Testis (tissue), 3 donors: ENCODE data around the gene MYO7B. TPM values are rescaled to one million over a fixed set of nuclear protein-coding genes. Genes with fewer than 3 reads are reported as not detected.
"Not testable (repeated sequence)": the region's sequence is repeated elsewhere in the genome, so short reads cannot be mapped to it uniquely, and the experiment has no call there.

Source experiments
- DNase-seq: peaks from one replicate; pipeline ENCODE4 v3.0.0-alpha.2; 2019
- H3K27ac ChIP-seq, 2 donors: fragments of 200-600 bp; sonication (generic); one replicate each; pipeline ENCODE4 v1.5.1; 2019
- H3K27me3 ChIP-seq: fragments of 200-600 bp; sonication (generic); one replicate; pipeline ENCODE4 v1.5.1; 2019
- H3K36me3 ChIP-seq: fragments of 200-600 bp; sonication (generic); one replicate; pipeline ENCODE4 v1.5.1; 2017; ENCODE audit warnings: low read depth; ENCODE audit errors: missing control alignments
- H3K4me1 ChIP-seq: fragments of 200-600 bp; sonication (generic); one replicate; pipeline ENCODE4 v1.5.1; 2019
- H3K4me3 ChIP-seq, 2 donors: fragments of 200-600 bp; sonication (generic); one replicate each; pipeline ENCODE4 v1.5.1; 2017 to 2019
- H3K9me3 ChIP-seq: fragments of 200-600 bp; sonication (generic); one replicate; pipeline ENCODE4 v1.5.1; 2017
- POLR2A ChIP-seq: fragments of 450-650 bp; IDR thresholded peaks from one replicate; pipeline ENCODE4 v1.6.1; 2017; ENCODE audit warnings: antibody characterized with exemption, mild to moderate bottlenecking, moderate library complexity
- WGBS, 2 donors: methylation state at CpG; one replicate each; pipeline ENCODE4 v1.1.5; 2018; 5-methylcytosine and 5-hydroxymethylcytosine counted together
- intact Hi-C: fragments of 100-400 bp; cut with DNase I; formaldehyde crosslinking; loops from one replicate; pipeline ENCODE4 v1.15.1; 2023; ENCODE audit warnings: low total_unique reads
- polyA plus RNA-seq: library from polyadenylated mRNA; stranded (reverse); fragments of 350-450 nt; fragmentation: Illumina TruSeq; extraction: RNeasy Lipid Tissue Mini Kit (QIAGEN cat#74804); gene quantifications from one replicate; pipeline ENCODE4 v1.2.3, GENCODE V29; 2014; ENCODE audit warnings: low read depth, low replicate concordance; ENCODE audit not compliant: insufficient read depth
- total RNA-seq, 2 donors: library from RNA; depleted of rRNA; stranded (reverse); fragments of >200 nt; gene quantifications; one replicate each; pipeline ENCODE4 v1.2.3, GENCODE V29; 2016
- TF ChIP-seq, protein P1 (sequence below), 3 experiments: fragments of 450-650 bp in 2 of 3; fragments of 200-600 bp in 1 of 3; sonication (generic) in 1 of 3; IDR thresholded peaks; one replicate each; pipeline ENCODE4 v1.5.1; 2016 to 2019; ENCODE audit warnings: antibody characterized with exemption in 3 of 3, mild to moderate bottlenecking in 2 of 3, moderate library complexity in 1 of 3

MYO7B gene
- total and polyA plus RNA-seq, 3 donors from 2014 or later = 3.6 to 5.6 (median 4.2) TPM

DNA sequence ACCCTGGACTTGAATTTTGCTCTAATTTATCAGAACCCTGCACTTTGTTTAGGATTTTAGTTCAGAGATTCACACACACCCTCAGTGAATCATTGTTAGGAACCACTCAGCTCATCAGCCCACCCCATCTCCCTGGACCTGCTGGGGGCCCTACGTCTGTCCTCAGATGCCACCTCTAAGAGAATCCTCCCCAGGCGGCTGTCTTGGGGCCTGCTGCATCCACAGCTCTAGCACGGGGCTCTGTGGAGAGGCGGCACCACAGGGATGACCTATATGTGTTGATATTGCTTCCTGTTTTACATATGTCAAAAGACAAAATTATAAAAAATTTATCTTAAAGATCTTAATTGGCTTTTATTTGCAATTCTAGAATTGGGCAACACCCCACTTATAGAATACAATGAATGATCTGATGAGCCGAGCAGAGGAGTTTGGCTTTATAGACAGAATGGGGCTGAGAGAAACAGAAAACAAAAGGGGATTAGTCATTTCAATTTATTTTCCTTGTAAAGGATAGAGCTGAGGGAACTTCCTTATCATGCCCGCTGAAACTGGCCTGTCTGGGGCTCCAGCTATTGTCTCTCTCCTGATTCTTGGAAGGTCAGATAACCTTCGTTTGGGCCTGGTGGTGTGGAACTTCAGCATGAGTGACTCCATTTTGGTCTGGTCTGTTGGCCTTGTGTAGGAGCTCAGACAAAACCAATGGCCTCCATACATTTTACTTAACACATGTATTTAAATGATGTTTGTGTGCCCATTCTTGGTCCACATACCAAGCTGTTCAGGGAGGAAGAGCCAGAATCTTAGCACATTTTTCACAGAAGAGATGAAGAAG is 1.4 kb downstream of the MYO7B start:
- H3K4me3 ChIP-seq = no peak overlapping the region
- WGBS, 2 donors = 83 to 85% methylated on average over 7 of the region's 7 CpGs
- DNase-seq = no peak
- TF ChIP-seq, protein P1, sequence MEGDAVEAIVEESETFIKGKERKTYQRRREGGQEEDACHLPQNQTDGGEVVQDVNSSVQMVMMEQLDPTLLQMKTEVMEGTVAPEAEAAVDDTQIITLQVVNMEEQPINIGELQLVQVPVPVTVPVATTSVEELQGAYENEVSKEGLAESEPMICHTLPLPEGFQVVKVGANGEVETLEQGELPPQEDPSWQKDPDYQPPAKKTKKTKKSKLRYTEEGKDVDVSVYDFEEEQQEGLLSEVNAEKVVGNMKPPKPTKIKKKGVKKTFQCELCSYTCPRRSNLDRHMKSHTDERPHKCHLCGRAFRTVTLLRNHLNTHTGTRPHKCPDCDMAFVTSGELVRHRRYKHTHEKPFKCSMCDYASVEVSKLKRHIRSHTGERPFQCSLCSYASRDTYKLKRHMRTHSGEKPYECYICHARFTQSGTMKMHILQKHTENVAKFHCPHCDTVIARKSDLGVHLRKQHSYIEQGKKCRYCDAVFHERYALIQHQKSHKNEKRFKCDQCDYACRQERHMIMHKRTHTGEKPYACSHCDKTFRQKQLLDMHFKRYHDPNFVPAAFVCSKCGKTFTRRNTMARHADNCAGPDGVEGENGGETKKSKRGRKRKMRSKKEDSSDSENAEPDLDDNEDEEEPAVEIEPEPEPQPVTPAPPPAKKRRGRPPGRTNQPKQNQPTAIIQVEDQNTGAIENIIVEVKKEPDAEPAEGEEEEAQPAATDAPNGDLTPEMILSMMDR (IDR thresholded peaks at IDR 0.05) = no peak
- H3K36me3 ChIP-seq = no peaks in the 10 kb centered on the region
- H3K4me1 ChIP-seq = no peaks in the 10 kb centered on the region
- no peak overlapping the region for H3K27ac ChIP-seq
- intact Hi-C loops = no loop called here
- H3K9me3 ChIP-seq = no peaks in the 10 kb centered on the region
- H3K27me3 ChIP-seq = no peaks in the 10 kb centered on the region

DNA sequence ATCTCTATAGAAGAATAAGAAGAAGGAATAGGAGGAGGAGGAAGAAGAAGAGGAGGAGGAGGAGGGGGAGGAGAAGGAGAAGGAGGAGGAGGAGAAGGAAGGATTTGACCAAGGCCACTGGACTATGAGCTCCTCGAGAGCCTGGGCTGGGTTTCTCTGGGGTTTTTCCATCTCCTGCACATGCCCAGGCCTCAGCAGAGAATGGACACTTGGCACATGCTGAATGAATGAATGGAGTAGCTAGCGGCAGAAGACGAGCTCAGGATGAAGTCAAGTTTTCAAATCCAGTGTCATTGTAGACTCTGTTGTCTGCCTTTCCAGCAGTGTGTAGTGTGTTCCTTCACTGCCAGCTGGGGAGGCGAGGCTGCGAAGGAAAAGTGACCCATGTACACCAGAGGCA is 2.2 kb downstream of the MYO7B start:
- no peaks in the 10 kb centered on the region for H3K9me3 ChIP-seq
- no peak for TF ChIP-seq POLR2A
- TF ChIP-seq, protein P1 (IDR thresholded peaks at IDR 0.05) = no peak
- no peaks in the 10 kb centered on the region for H3K27me3 ChIP-seq
- intact Hi-C loops = no loop called here
- no peak for DNase-seq
- no peak overlapping the region for H3K27ac ChIP-seq
- H3K4me3 ChIP-seq = no peak overlapping the region
- H3K36me3 ChIP-seq = no peaks in the 10 kb centered on the region
- 87 to 93% methylated on average over 5 of the region's 5 CpGs for WGBS, 2 donors
- no peaks in the 10 kb centered on the region for H3K4me1 ChIP-seq

DNA sequence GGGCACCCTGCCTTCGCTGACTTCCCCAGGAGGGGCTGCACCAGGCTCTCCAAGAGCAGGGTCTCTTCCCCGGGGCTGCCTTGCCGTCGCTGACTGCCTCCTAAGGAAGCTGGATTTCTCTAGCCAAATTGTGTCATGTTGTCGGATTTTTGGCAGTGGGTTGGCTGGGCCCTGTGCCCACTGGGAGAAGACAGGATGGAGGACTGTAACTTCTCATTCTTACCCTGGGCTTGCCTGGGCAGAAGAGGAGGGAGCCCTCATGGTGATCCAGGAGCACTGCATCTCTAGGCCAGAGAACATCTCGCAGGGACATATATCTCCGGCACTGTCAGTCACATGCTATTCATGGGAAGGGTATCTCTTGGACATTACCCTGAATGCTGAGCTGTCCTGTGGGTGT is 6.3 kb downstream of the MYO7B start:
- WGBS, 2 donors = 77 to 80% methylated on average over 1 to 7 of the region's 7 CpGs
- TF ChIP-seq POLR2A = no peak
- TF ChIP-seq, protein P1 (IDR thresholded peaks at IDR 0.05) = no peak
- Histone ChIP-seq H3K27me3 (no peaks in the 10 kb centered on the region), H3K27ac (no peak overlapping the region), H3K4me3 (no peak overlapping the region), H3K9me3 (no peaks in the 10 kb centered on the region), H3K36me3 (no peaks in the 10 kb centered on the region), H3K4me1 (no peaks in the 10 kb centered on the region)
- DNase-seq = no peak
- intact Hi-C loops = no loop called here

DNA sequence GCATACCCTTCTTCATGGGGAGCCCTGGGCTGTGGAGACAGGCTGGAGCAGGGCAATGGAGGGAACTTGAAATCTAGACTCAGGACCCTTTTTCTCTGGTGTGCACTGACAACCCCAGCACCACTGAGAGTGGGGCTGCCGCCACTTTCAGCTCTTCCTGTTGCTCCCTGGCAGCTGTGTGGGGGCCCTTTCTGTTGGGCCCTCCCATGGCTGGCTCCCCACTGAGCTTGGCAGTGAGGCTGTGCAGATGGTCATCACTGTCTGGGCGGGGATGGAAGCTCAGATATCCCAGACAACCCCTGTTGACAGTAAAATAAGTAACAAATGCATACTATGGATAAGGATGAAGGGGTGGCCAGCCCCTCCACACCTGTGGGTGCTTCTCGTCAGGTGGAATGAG is 6.7 kb downstream of the MYO7B start:
- DNase-seq = no peak

DNA sequence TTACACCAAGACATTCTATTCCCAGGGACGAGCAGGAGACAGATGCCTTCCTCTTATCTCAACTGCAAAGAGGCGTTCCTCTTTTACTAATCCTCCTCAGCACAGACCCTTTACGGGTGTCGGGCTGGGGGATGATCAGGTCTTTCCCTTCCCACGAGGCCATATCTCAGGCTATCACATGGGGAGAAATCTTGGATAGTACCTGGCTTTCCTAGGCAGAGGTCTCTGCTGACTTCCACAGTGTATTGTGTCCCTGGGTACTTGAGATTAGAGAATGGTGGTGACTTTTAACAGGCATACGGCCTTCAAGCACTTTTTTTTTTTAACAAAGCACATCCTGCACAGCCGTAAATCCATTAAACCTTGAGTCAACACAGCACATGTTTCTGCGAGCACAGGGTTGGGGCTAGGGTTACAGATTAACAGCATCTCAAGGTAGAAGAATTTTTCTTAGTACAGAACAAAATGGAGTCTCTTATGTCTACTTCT is 7.6 kb downstream of the MYO7B start:
- intact Hi-C loops, H3K27me3 ChIP-seq, H3K4me1 ChIP-seq, DNase-seq, H3K4me3 ChIP-seq, H3K36me3 ChIP-seq, H3K27ac ChIP-seq, H3K9me3 ChIP-seq: not testable (repeated sequence)
- WGBS, 2 donors = 40 to 42% methylated on average over 8 of the region's 8 CpGs

More for the DNA sequence above, 6.7 kb downstream of the MYO7B start:
- intact Hi-C loops = no loop called here
- 90 to 95% methylated on average over 3 of the region's 3 CpGs for WGBS, 2 donors
- Histone ChIP-seq H3K4me1 (no peaks in the 10 kb centered on the region), H3K27me3 (no peaks in the 10 kb centered on the region), H3K9me3 (no peaks in the 10 kb centered on the region), H3K36me3 (no peaks in the 10 kb centered on the region), H3K4me3 (no peak overlapping the region), H3K27ac (no peak overlapping the region)
- TF ChIP-seq, protein P1 (IDR thresholded peaks at IDR 0.05) = no peak
- TF ChIP-seq POLR2A = no peak
